K562 (cell line): Measurements from ENCODE around the gene ENDOD1. TPM values are rescaled to one million over a fixed set of nuclear protein-coding genes. Genes with fewer than 3 reads are reported as not detected.

Experiments
- ATAC-seq: fragments of 200-7000 bp; cut with Tn5 transposase; 3 replicates; pipeline ENCODE4 v1.9.1; 2020; ENCODE audit warnings: moderate library complexity
- BruUV-seq: library from RNA; stranded (reverse); fragments of 400-500 nt; replicated peaks from 2 replicates; lab custom pipeline; 2021; lab: Mats Ljungman, UMichigan
- CTCF ChIA-PET: fragments of 300-600 bp; formaldehyde crosslinking; extraction: SDS; loops from one replicate; lab custom pipeline; 2021; ENCODE audit warnings: low intra/inter-chr PET ratio; lab: Yijun Ruan, JAX
- POLR2A ChIA-PET: fragments of 300-600, 350-650 bp; sonication (Branson Sonifier 250); formaldehyde crosslinking; extraction: SDS; loops from one replicate; lab custom pipeline; 2021; ENCODE audit warnings: antibody characterized with exemption, inconsistent platforms; lab: Yijun Ruan, JAX
- DNase-seq, 4 experiments: peaks; one replicate each; pipeline versions ENCODE4 v3.0.0 to v3.0.0-alpha.2; 2011 to 2018; ENCODE audit warnings: low spot score in 3 of 4, mixed read lengths in 3 of 4; ENCODE audit errors: extremely low read depth in 1 of 4
- FAIRE-seq: peaks from 2 replicates; lab custom pipeline; 2011; peaks lifted over from hg19 to GRCh38; lab: Jason Lieb, UNC
- H2AFZ ChIP-seq: 2 replicates; pipeline ENCODE4 v1.6.0; 2011; ENCODE audit warnings: low read depth, low read length, control low read depth, inconsistent platforms
- H3K27ac ChIP-seq: fragments of 200-600 bp; 3 replicates; pipeline ENCODE4 v1.8.0; 2011; ENCODE audit warnings: low read depth, mild to moderate bottlenecking, control low read depth, inconsistent platforms, low read length, moderate library complexity, mixed read lengths; ENCODE audit errors: extremely low read depth
- H3K27me3 ChIP-seq, 2 experiments: fragments of 300-600 bp in 1 of 2; 2 replicates in 1 of 2; 3 replicates in 1 of 2; pipeline versions ENCODE4 v1.6.0 to v1.8.0; 2011; ENCODE audit warnings: inconsistent platforms in 2 of 2, low read length in 2 of 2, mild to moderate bottlenecking in 1 of 2, mixed read lengths in 1 of 2, moderate library complexity in 1 of 2; ENCODE audit not compliant: control insufficient read depth in 2 of 2, insufficient read depth in 2 of 2
- H3K36me3 ChIP-seq: fragments of 300-600 bp; 3 replicates; pipeline ENCODE4 v1.8.0; 2011; ENCODE audit warnings: mild to moderate bottlenecking, low read length, inconsistent platforms; ENCODE audit not compliant: control insufficient read depth, insufficient read depth
- H3K4me1 ChIP-seq, 2 experiments: fragments of 200-600 bp in 1 of 2; replicated peaks in 1 of 2; 2 replicates in 1 of 2; 3 replicates in 1 of 2; pipeline versions ENCODE4 v1.5.1 to v1.8.0; 2011; ENCODE audit warnings: inconsistent platforms in 2 of 2, low read length in 2 of 2, mild to moderate bottlenecking in 1 of 2, mixed read lengths in 1 of 2, moderate library complexity in 1 of 2; ENCODE audit not compliant: control insufficient read depth in 2 of 2, insufficient read depth in 2 of 2
- H3K4me2 ChIP-seq: 2 replicates; pipeline ENCODE4 v1.6.1; 2011; ENCODE audit warnings: low read length, control low read depth, inconsistent platforms, mixed read lengths; ENCODE audit not compliant: insufficient read depth
- H3K4me3 ChIP-seq: fragments of 200-600 bp; sonication (generic), shearing (Covaris generic); 2 replicates; pipeline ENCODE4 v1.5.1; 2016; ENCODE audit warnings: control low read depth, inconsistent platforms
- H3K79me2 ChIP-seq: fragments of 200-600 bp; 3 replicates; pipeline ENCODE4 v1.8.0; 2011; ENCODE audit warnings: low read length, inconsistent platforms; ENCODE audit not compliant: control insufficient read depth, insufficient read depth
- H3K9ac ChIP-seq, 2 experiments: 2 replicates each; pipeline versions ENCODE4 v1.6.0 to v1.6.1; 2011; ENCODE audit warnings: low read depth in 2 of 2, low read length in 2 of 2, control low read depth in 1 of 2, inconsistent platforms in 1 of 2, mild to moderate bottlenecking in 1 of 2, mixed read lengths in 1 of 2; ENCODE audit not compliant: insufficient read depth in 1 of 2
- H3K9me1 ChIP-seq: one replicate; pipeline ENCODE4 v1.6.0; 2011; ENCODE audit warnings: inconsistent platforms, mild to moderate bottlenecking, low read length, moderate library complexity; ENCODE audit not compliant: control insufficient read depth, insufficient read depth
- H3K9me3 ChIP-seq: replicated peaks from 2 replicates; pipeline ENCODE4 v1.5.1; 2011; ENCODE audit warnings: low read depth, low read length, inconsistent platforms; ENCODE audit not compliant: control insufficient read depth, insufficient read depth
- H4K20me1 ChIP-seq: replicated peaks from 2 replicates; pipeline ENCODE4 v1.6.1; 2011; ENCODE audit warnings: low read length, inconsistent platforms, mixed read lengths; ENCODE audit not compliant: control insufficient read depth, insufficient read depth
- CCNT2 ChIP-seq: IDR thresholded peaks from 2 replicates; pipeline ENCODE4 v1.6.1; 2011; ENCODE audit warnings: borderline replicate concordance, low read depth, mild to moderate bottlenecking, moderate library complexity, mixed read lengths, low read length; ENCODE audit not compliant: insufficient read length; ENCODE audit errors: extremely low read depth
- CEBPB ChIP-seq: fragments of 450-650 bp; IDR thresholded peaks from 2 replicates; pipeline ENCODE4 v1.6.1; 2016; ENCODE audit warnings: missing genetic modification characterization, missing compliant biosample characterization
- CHD4 ChIP-seq: fragments of 200-600 bp; sonication (generic); IDR thresholded peaks from 3 replicates; pipeline ENCODE4 v1.6.1; 2012; ENCODE audit warnings: low read depth, mild to moderate bottlenecking, mixed read lengths, low read length, inconsistent platforms; ENCODE audit not compliant: insufficient read depth, insufficient replicate concordance, poor library complexity, severe bottlenecking
- DACH1 ChIP-seq: fragments of 450-650 bp; IDR thresholded peaks from 2 replicates; pipeline ENCODE4 v1.6.1; 2018; ENCODE audit not compliant: partially characterized antibody
- GATAD2B ChIP-seq: fragments of 450-650 bp; IDR thresholded peaks from 2 replicates; pipeline ENCODE4 v1.6.1; 2017; ENCODE audit warnings: mild to moderate bottlenecking, borderline replicate concordance
- MAFG ChIP-seq: fragments of 450-650 bp; conservative IDR thresholded peaks from 2 replicates; pipeline ENCODE4 v1.6.1; 2016; ENCODE audit warnings: missing genetic modification characterization, missing compliant biosample characterization
- NFE2 ChIP-seq: IDR thresholded peaks from 2 replicates; pipeline ENCODE4 v1.6.1; 2014; ENCODE audit warnings: antibody characterized with exemption, low read depth
- NKRF ChIP-seq: fragments of 450-650 bp; IDR thresholded peaks from 2 replicates; pipeline ENCODE4 v1.6.1; 2016; ENCODE audit warnings: borderline replicate concordance
- NR2C2 ChIP-seq, 2 experiments: fragments of 200-800 bp in 1 of 2; sonication (Bioruptor generic) in 1 of 2; sonication (generic) in 1 of 2; formaldehyde crosslinking in 1 of 2; IDR thresholded peaks; 2 replicates each; pipeline versions ENCODE4 v1.6.1 to v1.8.0; 2016 to 2022; ENCODE audit warnings: mild to moderate bottlenecking in 1 of 2, missing compliant biosample characterization in 1 of 2, missing genetic modification characterization in 1 of 2, missing genetic modification reagents in 1 of 2
- NRF1 ChIP-seq, 2 experiments: fragments of 450-650 bp; IDR thresholded peaks in 1 of 2; conservative IDR thresholded peaks in 1 of 2; 2 replicates each; pipeline ENCODE4 v1.6.1; 2014; ENCODE audit warnings: mild to moderate bottlenecking in 2 of 2
- POLR2AphosphoS5 ChIP-seq: IDR thresholded peaks from 2 replicates; pipeline ENCODE4 v1.6.1; 2011; ENCODE audit warnings: mild to moderate bottlenecking, low read depth, low read length, moderate library complexity; ENCODE audit not compliant: control insufficient read depth, insufficient read depth
- RUNX1 ChIP-seq: sonication (generic); IDR thresholded peaks from 2 replicates; pipeline ENCODE4 v1.6.1; 2016; ENCODE audit warnings: antibody characterized with exemption, low read depth
- SMARCB1 ChIP-seq: IDR thresholded peaks from 2 replicates; pipeline ENCODE4 v1.6.1; 2011; ENCODE audit warnings: improper control_type of control experiment, low read depth; ENCODE audit not compliant: insufficient read length
- TBP ChIP-seq: optimal IDR thresholded peaks from 2 replicates; pipeline ENCODE3; 2011; ENCODE audit warnings: low read depth, low read length, improper control_type of control experiment
- ZNF140 ChIP-seq: fragments of 250-450 bp; sonication (Bioruptor Pico); IDR thresholded peaks from 2 replicates; pipeline ENCODE4 v1.8.0; 2021; ENCODE audit warnings: moderate library complexity, mild to moderate bottlenecking, inconsistent platforms
- ZNF431 ChIP-seq: sonication (generic); formaldehyde crosslinking; IDR thresholded peaks from 2 replicates; pipeline ENCODE4 v1.8.0; 2022; ENCODE audit warnings: mild to moderate bottlenecking, missing genetic modification reagents
- WGBS: fragments of 100-300 bp; shearing (Covaris generic); methylation state at CpG from one replicate; pipeline ENCODE4 v1.1.6; 2016; ENCODE audit warnings: low coverage, mixed read lengths; ENCODE audit not compliant: insufficient coverage; ENCODE audit errors: missing lambda C conversion rate; 5-methylcytosine and 5-hydroxymethylcytosine counted together
- in situ Hi-C: fragments of 300-500 bp; cut with MboI; formaldehyde crosslinking; loops from 4 replicates; pipeline ENCODE4 v1.15.0; 2018; ENCODE audit warnings: inconsistent platforms, mixed read lengths
- intact Hi-C: fragments of 100-400 bp; cut with micrococcal nuclease; formaldehyde crosslinking; loops from 2 replicates; pipeline ENCODE4 v1.14.2; 2022
- polyA plus RNA-seq, 8 experiments: library from polyadenylated mRNA; depleted of rRNA in 4 of 8; stranded (reverse) in 5 of 8; unstranded in 3 of 8; fragments of >200 nt; fragmentation: Nextera tagmentation in 2 of 8; fragmentation: Illumina TruSeq in 1 of 8; extraction: Ambion mirVana in 2 of 8; extraction: Trizol in 1 of 8; gene quantifications; 2 replicates each; pipeline versions ENCODE4 v1.2.1 to v1.2.3, GENCODE V29; 2011 to 2014; ENCODE audit warnings: inconsistent platforms in 1 of 8, missing spikeins in 1 of 8
- total RNA-seq, 7 experiments: library from RNA; depleted of rRNA in 6 of 7; stranded (reverse); fragments of >200 nt in 6 of 7; fragmentation: Illumina TruSeq in 2 of 7; extraction: Trizol in 2 of 7; gene quantifications; 2 replicates each; pipeline versions ENCODE4 v1.2.1 to v1.2.3, GENCODE V29; 2011 to 2021; ENCODE audit warnings: low replicate concordance in 1 of 7

Gene ENDOD1
- total and polyA plus RNA-seq, 9 of the 15 experiments (the other 6 are each of a cell fraction or from before 2014, with no cell fraction given), result 4.2 to 11.8 (median 9.3) TPM

- Histone ChIP-seq H3K9me1 (no peaks in the 10 kb centered on the region), H3K9me3 (no peaks in the 10 kb centered on the region; the same call in none of the 2 replicates), H3K4me1 (peaks cover 6 to 7% of the 10 kb centered on the region in 2 experiments; a peak in 1 of 5 replicates), H3K9ac (no peak overlapping the region), H3K79me2 (peaks cover 3% of the 10 kb centered on the region; the same call in 2 of the 3 replicates), H3K27ac (no peak overlapping the region), H3K36me3 (no peaks in the 10 kb centered on the region), H2AFZ (no peak overlapping the region), H3K4me2 (no peak overlapping the region), H3K27me3 (no peaks in the 10 kb centered on the region), H4K20me1 (no peaks in the 10 kb centered on the region), H3K4me3 (no peak overlapping the region)
- CTCF ChIA-PET, result no interaction called here
- DNase-seq (no peak), ATAC-seq (no peak), FAIRE-seq (no peak)
- in situ Hi-C loops, result no loop called here
- intact Hi-C loops, result no loop called here
- BruUV-seq, result no TSS peak
- TF ChIP-seq DACH1 (no peak), CCNT2 (no peak), CEBPB (tag) (no peak), ZNF431 (CRISPR knock-in tag) (no peak), NR2C2 (CRISPR knock-in tag; IDR thresholded peaks at IDR 0.05) (no peak), NR2C2 (tag; IDR thresholded peaks at IDR 0.05) (no peak), ZNF140 (CRISPR knock-in tag) (no peak), NFE2 (no peak), MAFG (tag) (no peak), SMARCB1 (no peak), NKRF (no peak), GATAD2B (no peak), POLR2AphosphoS5 (no peak), NRF1 (conservative IDR thresholded peaks at IDR 0.05 in 1 of 2, IDR thresholded peaks at IDR 0.05 in 1 of 2) (no peak), RUNX1 (no peak), CHD4 (no peak), TBP (no peak)
- POLR2A ChIA-PET, result interaction anchor here (0.7 to 3.4 kb wide), 2 partner anchors 11 to 39 kb away, joined by 4 to 11 read pairs; no protein-coding TSS in a partner anchor
- 45% methylated on average over 2 of the region's 2 CpGs for whole genome bisulfite sequencing
Measured at GRCh38 chr11:95119361-95120060, 29.9 kb downstream of the ENDOD1 start.
